Left renal cortex interstitium (tissue), 4 donors: Measurements from ENCODE around the gene MEIS1. TPM values are rescaled to one million over a fixed set of nuclear protein-coding genes. Genes with fewer than 3 reads are reported as not detected.

Experiments used
- DNase-seq, 4 donors: peaks; one replicate each; pipeline ENCODE4 v3.0.0-alpha.2; 2013; ENCODE audit warnings: low read depth in 4 of 4, low spot score in 2 of 4, missing footprints in 1 of 4
- polyA plus RNA-seq, 4 donors: library from polyadenylated mRNA; unstranded; fragments of 120-200 nt; gene quantifications; one replicate each; pipeline ENCODE4 v1.2.1, GENCODE V29; 2013; ENCODE audit not compliant: insufficient read length in 4 of 4

Gene MEIS1
- polyA plus RNA-seq, 4 donors: 115 to 144 (median 135) TPM

DNA sequence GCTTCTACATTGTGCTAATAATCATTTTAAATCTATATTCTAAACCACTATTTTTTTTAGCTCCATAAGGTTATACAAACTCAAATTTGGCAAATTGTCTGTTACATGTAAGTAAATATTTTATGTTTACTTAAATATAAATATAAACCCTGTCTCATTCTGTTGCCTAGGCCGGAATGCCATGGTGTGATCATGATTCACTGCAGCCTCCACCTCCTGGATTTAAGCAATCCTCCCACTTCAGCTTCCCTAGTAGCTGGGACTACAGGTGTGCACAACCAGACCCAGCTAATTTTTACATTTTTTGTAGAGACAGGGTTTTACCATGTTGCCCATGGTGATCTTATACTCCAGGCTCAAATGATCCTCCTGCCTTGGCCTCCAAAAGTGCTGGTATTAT is 124.7 kb downstream of the MEIS1 start:
- DNase-seq: no peak

DNA sequence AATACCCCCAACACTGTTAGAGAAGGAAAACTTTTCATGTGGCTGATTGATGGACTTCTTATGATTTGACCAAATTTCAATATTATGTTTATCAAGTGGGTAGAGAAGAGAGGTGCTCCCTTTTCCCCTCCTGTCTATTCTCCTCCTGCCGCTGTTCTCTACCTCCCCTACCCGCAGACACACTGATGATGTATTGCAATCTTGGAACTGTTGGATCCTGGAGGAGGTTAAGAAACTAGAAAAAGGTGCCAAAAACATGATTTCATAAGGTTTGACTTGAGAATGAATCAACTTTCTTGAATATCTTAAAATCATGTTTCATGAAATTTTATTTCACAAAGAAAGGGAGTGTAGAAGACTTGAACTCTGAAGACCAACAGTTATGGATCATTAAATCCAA is 125.8 kb downstream of the MEIS1 start:
- no peak for DNase-seq

DNA sequence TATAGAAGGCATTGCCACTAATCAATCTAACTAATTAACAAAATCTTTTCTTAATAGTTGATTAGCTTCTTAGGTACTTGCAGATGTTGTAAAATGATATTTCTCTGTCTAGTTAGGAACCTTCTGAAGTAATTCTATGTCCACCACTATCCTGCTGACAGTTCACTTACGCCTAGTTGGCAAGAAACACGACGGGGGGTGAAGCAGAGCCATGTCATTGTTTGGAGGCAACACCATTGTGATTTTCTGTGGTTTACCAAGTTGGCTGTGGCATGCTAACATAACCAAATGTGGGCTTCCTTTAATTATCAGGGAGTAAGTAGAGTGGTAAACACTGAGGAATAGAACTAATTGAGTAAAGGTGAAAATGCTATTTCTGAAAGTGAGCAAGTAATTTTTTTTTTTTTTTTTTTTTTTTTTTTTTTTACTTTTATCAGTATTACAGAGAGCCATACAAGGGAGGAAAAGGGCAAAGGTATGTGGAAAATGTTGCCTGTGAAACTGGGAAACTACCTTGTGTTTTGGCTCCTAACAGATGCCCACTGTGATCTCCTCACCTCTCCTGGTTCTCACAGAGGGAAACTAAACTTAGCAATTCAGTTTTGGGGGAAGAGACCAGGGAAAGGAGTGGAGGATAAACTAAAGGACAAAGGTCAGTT is 126.8 kb downstream of the MEIS1 start:
- DNase-seq: no peak

- no peak for DNase-seq
Measured at GRCh38 chr2:66562304-66562685, 127.4 kb downstream of the MEIS1 start.

- DNase-seq: no peak
Measured at GRCh38 chr2:66563473-66563872, 128.5 kb downstream of the MEIS1 start.

- DNase-seq: no peak
Measured at GRCh38 chr2:66565291-66565690, 130.4 kb downstream of the MEIS1 start.

- no peak for DNase-seq
Measured at GRCh38 chr2:66566726-66567399, 131.9 kb downstream of the MEIS1 start.

GRCh38 chr2:66567729-66568128 is 132.8 kb downstream of the MEIS1 start:
- DNase-seq: no peak

DNA sequence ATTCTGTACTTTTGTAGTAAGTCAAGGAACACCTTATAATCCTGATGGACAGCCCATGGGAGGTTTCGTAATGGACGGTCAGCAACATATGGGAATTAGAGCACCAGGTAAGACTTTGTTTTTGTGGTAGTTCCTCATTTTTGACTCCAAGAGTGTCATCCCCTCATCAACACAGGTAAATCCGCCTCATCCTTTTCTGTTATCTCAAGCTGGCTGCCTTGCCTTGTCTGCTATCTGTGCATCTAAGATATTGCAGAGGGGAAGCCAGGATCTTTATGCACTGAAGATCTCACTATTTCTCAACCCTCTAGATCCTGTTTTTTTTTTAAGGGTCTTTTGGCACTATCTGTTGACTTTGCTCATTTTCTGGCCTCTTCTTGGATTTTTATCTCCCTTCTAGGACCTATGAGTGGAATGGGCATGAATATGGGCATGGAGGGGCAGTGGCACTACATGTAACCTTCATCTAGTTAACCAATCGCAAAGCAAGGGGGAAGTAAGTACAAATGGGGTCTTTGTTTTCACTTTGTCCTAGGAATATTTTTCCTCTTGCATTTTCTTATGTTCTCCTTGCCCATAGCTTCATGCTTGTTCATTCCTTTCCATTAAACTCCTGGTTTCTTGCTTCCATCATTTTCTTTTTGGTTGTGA is 133.8 kb downstream of the MEIS1 start:
- DNase-seq: no peak

GRCh38 chr2:66569321-66569851 is 134.5 kb downstream of the MEIS1 start:
- DNase-seq: peak in 1 of 4 donors; percentile 77

GRCh38 chr2:66569974-66570373 is 135.0 kb downstream of the MEIS1 start:
- no peak for DNase-seq

DNA sequence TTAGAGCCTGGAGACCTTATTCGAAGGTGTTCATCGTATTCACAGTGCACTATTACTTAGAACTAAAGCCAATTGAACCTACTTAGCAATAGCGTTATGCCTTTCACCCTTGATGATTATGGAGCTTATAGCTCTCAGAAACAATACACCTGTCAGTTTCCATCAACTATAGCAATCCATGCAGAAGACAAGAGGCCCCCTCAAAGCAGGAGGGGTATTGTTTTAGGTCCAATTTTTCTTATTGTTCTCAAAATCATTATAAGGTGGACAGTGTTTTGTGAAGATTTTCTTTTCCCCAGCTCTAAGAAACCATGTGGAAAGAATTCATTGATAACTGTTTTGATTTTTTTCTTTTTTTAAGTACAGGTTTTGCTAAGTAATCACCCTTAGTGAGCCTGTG is 135.5 kb downstream of the MEIS1 start:
- no peak for DNase-seq

DNA sequence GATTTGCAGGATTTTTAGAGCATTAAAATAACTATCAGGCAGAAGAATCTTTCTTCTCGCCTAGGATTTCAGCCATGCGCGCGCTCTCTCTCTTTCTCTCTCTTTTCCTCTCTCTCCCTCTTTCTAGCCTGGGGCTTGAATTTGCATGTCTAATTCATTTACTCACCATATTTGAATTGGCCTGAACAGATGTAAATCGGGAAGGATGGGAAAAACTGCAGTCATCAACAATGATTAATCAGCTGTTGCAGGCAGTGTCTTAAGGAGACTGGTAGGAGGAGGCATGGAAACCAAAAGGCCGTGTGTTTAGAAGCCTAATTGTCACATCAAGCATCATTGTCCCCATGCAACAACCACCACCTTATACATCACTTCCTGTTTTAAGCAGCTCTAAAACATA is 137.0 kb downstream of the MEIS1 start:
- DNase-seq: no peak

DNA sequence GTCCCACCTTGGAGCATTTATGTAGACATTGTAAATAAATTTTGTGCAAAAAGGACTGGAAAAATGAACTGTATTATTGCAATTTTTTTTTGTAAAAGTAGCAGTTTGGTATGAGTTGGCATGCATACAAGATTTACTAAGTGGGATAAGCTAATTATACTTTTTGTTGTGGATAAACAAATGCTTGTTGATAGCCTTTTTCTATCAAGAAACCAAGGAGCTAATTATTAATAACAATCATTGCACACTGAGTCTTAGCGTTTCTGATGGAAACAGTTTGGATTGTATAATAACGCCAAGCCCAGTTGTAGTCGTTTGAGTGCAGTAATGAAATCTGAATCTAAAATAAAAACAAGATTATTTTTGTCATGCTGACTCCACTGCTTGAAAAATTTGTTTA is 137.5 kb downstream of the MEIS1 start:
- no peak for DNase-seq

- DNase-seq: no peak
Measured at GRCh38 chr2:66573416-66573815, 138.5 kb downstream of the MEIS1 start.

DNA sequence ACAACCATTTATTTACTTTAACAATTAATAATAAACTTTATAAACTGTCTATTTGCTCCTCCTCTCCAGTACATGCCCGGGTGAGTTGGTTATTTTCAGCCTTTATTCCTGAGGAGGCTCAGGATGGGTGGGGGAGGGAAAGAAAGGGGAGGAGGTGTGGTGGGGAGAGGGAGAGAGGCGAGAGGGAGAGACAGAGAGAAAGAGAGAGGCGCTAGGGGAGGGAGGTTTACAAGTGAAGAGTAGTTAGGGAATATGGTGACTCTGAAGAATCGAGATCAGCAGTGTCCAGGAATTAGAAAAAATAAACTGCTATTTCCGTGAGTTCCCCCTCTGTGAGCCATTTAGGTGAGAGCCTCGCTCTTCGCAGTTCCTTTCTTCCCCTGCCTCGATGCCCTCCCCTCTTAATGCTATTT is 138.9 kb downstream of the MEIS1 start:
- no peak for DNase-seq

DNA sequence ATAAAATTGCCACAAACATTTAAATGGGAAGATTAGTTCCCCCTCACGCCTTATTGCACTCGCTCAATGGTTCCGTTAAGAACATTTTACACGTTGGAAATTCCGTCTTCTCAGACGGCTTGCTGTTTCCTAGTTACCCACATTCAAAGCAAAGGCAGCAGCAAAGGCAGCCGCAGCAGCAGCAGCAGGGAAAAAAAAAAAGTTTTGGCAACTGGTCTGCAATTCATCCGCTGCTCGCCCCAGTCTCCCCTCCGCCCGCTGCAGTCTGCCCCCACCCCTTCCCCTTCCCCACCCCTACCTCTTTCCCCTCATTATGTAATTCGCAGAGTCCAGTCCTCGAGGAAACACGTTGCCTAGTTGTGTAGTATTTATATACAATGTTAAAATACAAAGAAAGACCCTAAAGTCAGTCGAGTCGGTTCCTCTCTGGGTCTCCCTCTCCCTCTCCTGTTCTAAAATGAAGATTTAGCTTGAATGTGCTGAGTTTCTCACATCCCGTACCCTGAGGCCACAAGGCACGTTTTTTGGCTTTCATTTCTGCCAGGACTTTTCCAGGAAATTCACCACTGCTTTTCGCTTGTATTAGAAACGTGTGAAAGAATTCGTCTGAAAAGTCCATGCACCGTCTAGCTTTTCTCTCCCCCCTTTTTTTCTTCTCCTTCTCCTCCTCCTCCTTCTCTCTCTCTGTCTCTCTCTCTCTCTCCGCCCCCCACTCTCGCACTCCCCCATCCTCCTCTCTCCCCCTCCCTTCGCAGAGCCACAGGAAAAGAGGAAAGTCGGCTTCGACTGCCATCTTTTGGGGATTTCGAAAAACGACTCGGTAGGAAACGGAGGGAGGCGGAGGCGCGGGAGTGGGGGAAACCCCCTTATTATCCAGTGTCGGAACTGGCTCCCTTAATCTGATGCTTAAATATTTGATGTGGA is 140.0 kb downstream of the MEIS1 start:
- peak in 3 of 4 donors; percentile 84 to 93 (median 92) for DNase-seq

GRCh38 chr2:66575625-66576310 is 140.8 kb downstream of the MEIS1 start:
- peak in 1 of 4 donors; percentile 60 for DNase-seq

DNA sequence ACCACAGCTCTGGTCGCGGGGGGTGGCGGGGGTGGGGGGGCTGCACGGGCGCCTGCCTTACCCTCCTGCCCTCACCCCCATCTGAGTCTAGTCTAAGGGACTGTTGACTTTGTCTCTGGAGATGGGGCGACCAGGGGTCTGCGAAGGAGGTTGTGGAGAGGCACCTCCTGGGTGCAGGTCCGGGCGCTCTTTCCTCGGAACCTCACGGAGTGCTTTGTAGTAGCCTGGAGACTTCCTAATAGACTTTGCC is 141.3 kb downstream of the MEIS1 start:
- DNase-seq: no peak

- peak in 1 of 4 donors; percentile 54 for DNase-seq
Measured at GRCh38 chr2:66576561-66577320, 141.8 kb downstream of the MEIS1 start.
